HL-60/S4 treated with phorbol 12-myristate 13-acetate at 8.2 ng/mL for 4 days and 3 days (cell line): ENCODE data around the gene BTBD1.
"Not testable (repeated sequence)": the region's sequence is repeated elsewhere in the genome, so short reads cannot be mapped to it uniquely, and the experiment has no call there.

Experiments used
- in situ Hi-C: fragments of 300-500 bp; cut with MboI; formaldehyde crosslinking; loops from 2 replicates; pipeline ENCODE4 v1.15.0; 2022; ENCODE audit warnings: low sequenced_read_pairs

Gene BTBD1

GRCh38 chr15:83098079-83098478, 31.0 kb upstream of the BTBD1 start:
- in situ Hi-C loops: no loop called here

GRCh38 chr15:83094583-83094982, 27.5 kb upstream of the BTBD1 start:
- in situ Hi-C loops: no loop called here

- in situ Hi-C loops: no loop called here
Measured at GRCh38 chr15:83092309-83092976, 25.4 kb upstream of the BTBD1 start.

- in situ Hi-C loops: not testable (repeated sequence)
Measured at GRCh38 chr15:83091965-83092308, 24.9 kb upstream of the BTBD1 start.

- in situ Hi-C loops: no loop called here
Measured at GRCh38 chr15:83090465-83090864, 23.4 kb upstream of the BTBD1 start.

- in situ Hi-C loops: no loop called here
Measured at GRCh38 chr15:83088876-83089275, 21.8 kb upstream of the BTBD1 start.

GRCh38 chr15:83087576-83087975, 20.5 kb upstream of the BTBD1 start:
- in situ Hi-C loops: no loop called here

- in situ Hi-C loops: not testable (repeated sequence)
Measured at GRCh38 chr15:83085864-83086552, 19.0 kb upstream of the BTBD1 start.

GRCh38 chr15:83085461-83085860, 18.4 kb upstream of the BTBD1 start:
- in situ Hi-C loops: not testable (repeated sequence)

GRCh38 chr15:83082730-83083386, 15.8 kb upstream of the BTBD1 start:
- in situ Hi-C loops: no loop called here

GRCh38 chr15:83081256-83082014, 14.4 kb upstream of the BTBD1 start:
- in situ Hi-C loops: no loop called here

- in situ Hi-C loops: no loop called here
Measured at GRCh38 chr15:83078712-83079111, 11.7 kb upstream of the BTBD1 start.

- in situ Hi-C loops: no loop called here
Measured at GRCh38 chr15:83077491-83078230, 10.6 kb upstream of the BTBD1 start.

GRCh38 chr15:83069211-83069642, 2.2 kb upstream of the BTBD1 start:
- in situ Hi-C loops: not testable (repeated sequence)

GRCh38 chr15:83068054-83068453, 1.0 kb upstream of the BTBD1 start:
- in situ Hi-C loops: no loop called here

GRCh38 chr15:83067638-83067962, 548 bp upstream of the BTBD1 start:
- in situ Hi-C loops: no loop called here

- in situ Hi-C loops: no loop called here
Measured at GRCh38 chr15:83066034-83066733, 868 bp downstream of the BTBD1 start.

- in situ Hi-C loops: no loop called here
Measured at GRCh38 chr15:83065431-83065830, 1.6 kb downstream of the BTBD1 start.

GRCh38 chr15:83064859-83065258, 2.2 kb downstream of the BTBD1 start:
- in situ Hi-C loops: no loop called here

- in situ Hi-C loops: no loop called here
Measured at GRCh38 chr15:83063551-83063950, 3.5 kb downstream of the BTBD1 start.
